ENCODE data around the gene DAB1. TPM values are rescaled to one million over a fixed set of nuclear protein-coding genes. Genes with fewer than 3 reads are reported as not detected.

Gene DAB1
- total RNA-seq, 1 experiment from 2014 or later, result not detected

GRCh38 chr1:57137980-57138379 is 285.9 kb downstream of the DAB1 start (continued):
- no peak for TF ChIP-seq FOSL1 (IDR thresholded peaks at IDR 0.05; ENCODE audit: low read depth)
- TF ChIP-seq CBX3 (IDR thresholded peaks at IDR 0.05; ENCODE audit: low read depth), result no peak
- TF ChIP-seq TCF7L2 (IDR thresholded peaks at IDR 0.05; ENCODE audit: borderline replicate concordance, extremely low read depth, insufficient read depth, insufficient read length), result no peak
- no peak for TF ChIP-seq EGR1 (IDR thresholded peaks at IDR 0.05; ENCODE audit: low read depth)
- no peak for TF ChIP-seq ATF3 (IDR thresholded peaks at IDR 0.05)

GRCh38 chr1:57134803-57135202 is 289.1 kb downstream of the DAB1 start:
- BruUV-seq (replicated peaks), result no TSS peak
- intact Hi-C loops (cut with micrococcal nuclease), result no loop called here

More at GRCh38 chr1:57134803-57135202, 289.1 kb downstream of the DAB1 start:
- H4K20me1 ChIP-seq (ENCODE audit: insufficient read depth), result no peaks in the 10 kb centered on the region
- no peak for ATAC-seq
- no peak for DNase-seq (ENCODE audit: low read depth, low spot score)
- CTCF ChIA-PET, result no interaction called here
- H3K4me2 ChIP-seq (ENCODE audit: low read length), result no peak overlapping the region
- H3K9me3 ChIP-seq (ENCODE audit: control insufficient read depth in 1 of 2, insufficient read depth in 1 of 2, low read depth in 1 of 2, low read length in 2 of 2), result no peaks in the 10 kb centered on the region
- H3K27me3 ChIP-seq (ENCODE audit: insufficient read depth, low read length), result 0 out of 2 replicates have a peak, but pooled peaks cover 7% of the 10 kb centered on the region
- no peak for TF ChIP-seq ATF3 (IDR thresholded peaks at IDR 0.05)
- TF ChIP-seq TCF7L2 (IDR thresholded peaks at IDR 0.05; ENCODE audit: borderline replicate concordance, extremely low read depth, insufficient read depth, insufficient read length), result no peak
- TF ChIP-seq EZH2 (IDR thresholded peaks at IDR 0.05), result no peak
- TF ChIP-seq, protein P1, sequence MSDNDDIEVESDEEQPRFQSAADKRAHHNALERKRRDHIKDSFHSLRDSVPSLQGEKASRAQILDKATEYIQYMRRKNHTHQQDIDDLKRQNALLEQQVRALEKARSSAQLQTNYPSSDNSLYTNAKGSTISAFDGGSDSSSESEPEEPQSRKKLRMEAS (IDR thresholded peaks at IDR 0.05), result no peak
- TF ChIP-seq SP1 (IDR thresholded peaks at IDR 0.05; ENCODE audit: low read depth), result no peak
- TF ChIP-seq FOSL1 (IDR thresholded peaks at IDR 0.05; ENCODE audit: low read depth), result no peak
- no peak for TF ChIP-seq ZNF274 (IDR thresholded peaks at IDR 0.05; ENCODE audit: low read depth, low read length)
- TF ChIP-seq REST (IDR thresholded peaks at IDR 0.05; ENCODE audit: low read depth), result no peak
- RAD21 ChIA-PET (ENCODE audit: low non-redundant PET in 1 of 2, low total read pairs in 2 of 2, uncharacterized antibody in 2 of 2, unreplicated experiment in 2 of 2), result no interaction called here
- POLR2A ChIA-PET, result no interaction called here
- H3K79me2 ChIP-seq (ENCODE audit: insufficient read depth, low read length), result no peaks in the 10 kb centered on the region
- no peaks in the 10 kb centered on the region for H3K9me2 ChIP-seq (ENCODE audit: insufficient read depth)
- no peak overlapping the region for H3K9ac ChIP-seq (ENCODE audit: low read length)
- H3K4me1 ChIP-seq (ENCODE audit: control insufficient read depth in 1 of 2, insufficient read depth in 2 of 2, low read length in 2 of 2), result no peaks in the 10 kb centered on the region
- H2AFZ ChIP-seq (ENCODE audit: low read depth, low read length, poor library complexity, severe bottlenecking), result no peak overlapping the region
- no peak overlapping the region for H3K4me3 ChIP-seq (replicated peaks in 1 of 2; ENCODE audit: low read depth in 1 of 2, low read length in 2 of 2)
- no peaks in the 10 kb centered on the region for H3K36me3 ChIP-seq (ENCODE audit: control insufficient read depth in 1 of 2, insufficient read depth in 2 of 2, low read length in 2 of 2)
- no peak overlapping the region for H3K27ac ChIP-seq (ENCODE audit: low read depth, low read length)

Measured in HCT116 (cell line).